ENCODE results near the gene KLF3. TPM values are rescaled to one million over a fixed set of nuclear protein-coding genes. Genes with fewer than 3 reads are reported as not detected.
"Not testable (repeated sequence)": the region's sequence is repeated elsewhere in the genome, so short reads cannot be mapped to it uniquely, and the experiment has no call there.

The KLF3 gene
- polyA plus RNA-seq, 1 donor from 2014 or later: 12.3 TPM

DNA sequence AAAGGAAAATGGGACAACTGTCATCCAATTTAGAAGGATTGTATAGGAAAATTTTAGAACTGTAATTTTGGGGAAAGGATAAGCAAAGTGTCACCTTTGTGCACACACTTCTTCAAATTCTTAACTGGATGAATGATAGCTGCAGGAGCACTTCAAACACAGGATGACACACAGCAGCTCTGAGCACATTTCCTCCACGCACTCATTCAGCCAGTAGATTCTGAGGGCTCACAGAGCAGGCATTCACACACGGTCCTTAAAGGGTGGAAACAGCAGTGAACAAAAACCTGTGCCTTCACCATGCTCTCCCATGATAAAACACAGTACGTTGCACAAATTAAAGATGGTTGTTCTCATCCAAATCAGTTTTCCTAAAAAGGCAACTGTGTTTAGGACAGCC is 38.5 kb upstream of the KLF3 start:
- Histone ChIP-seq H3K4me2 (ENCODE audit: low read length) (no peak overlapping the region), H3K9me3 (ENCODE audit: low read length) (no peaks in the 10 kb centered on the region), H4K20me1 (ENCODE audit: insufficient read depth) (no peaks in the 10 kb centered on the region), H3K27ac (ENCODE audit: low read length) (no peak overlapping the region), H3K4me3 (ENCODE audit: low read length) (no peak overlapping the region), H2AFZ (ENCODE audit: low read depth, low read length) (no peak overlapping the region), H3K27me3 (ENCODE audit: insufficient read depth, low read depth, low read length) (no peaks in the 10 kb centered on the region), H3K9ac (ENCODE audit: low read length) (no peak overlapping the region), H3K79me2 (replicated peaks; ENCODE audit: insufficient read depth, low read length) (no peaks in the 10 kb centered on the region), H3F3A (ENCODE audit: insufficient read depth, low read length, poor library complexity, severe bottlenecking) (no peaks in the 10 kb centered on the region), H3K9me2 (ENCODE audit: insufficient read depth, low read length) (no peaks in the 10 kb centered on the region), H3K36me3 (ENCODE audit: insufficient read depth, low read length) (no peaks in the 10 kb centered on the region)
- no peak for TF ChIP-seq TAF1 (IDR thresholded peaks at IDR 0.05; ENCODE audit: low read depth)
- no peak for TF ChIP-seq SMC3 (conservative IDR thresholded peaks at IDR 0.05; ENCODE audit: poor library complexity)
- TF ChIP-seq MXI1 (conservative IDR thresholded peaks at IDR 0.05; ENCODE audit: poor library complexity, severe bottlenecking): no peak
- TF ChIP-seq POLR2AphosphoS5 (IDR thresholded peaks at IDR 0.05): no peak
- no peak for TF ChIP-seq EZH2 (IDR thresholded peaks at IDR 0.05; ENCODE audit: borderline replicate concordance, insufficient read depth, low read length, poor library complexity, severe bottlenecking)
- TF ChIP-seq, protein P1, sequence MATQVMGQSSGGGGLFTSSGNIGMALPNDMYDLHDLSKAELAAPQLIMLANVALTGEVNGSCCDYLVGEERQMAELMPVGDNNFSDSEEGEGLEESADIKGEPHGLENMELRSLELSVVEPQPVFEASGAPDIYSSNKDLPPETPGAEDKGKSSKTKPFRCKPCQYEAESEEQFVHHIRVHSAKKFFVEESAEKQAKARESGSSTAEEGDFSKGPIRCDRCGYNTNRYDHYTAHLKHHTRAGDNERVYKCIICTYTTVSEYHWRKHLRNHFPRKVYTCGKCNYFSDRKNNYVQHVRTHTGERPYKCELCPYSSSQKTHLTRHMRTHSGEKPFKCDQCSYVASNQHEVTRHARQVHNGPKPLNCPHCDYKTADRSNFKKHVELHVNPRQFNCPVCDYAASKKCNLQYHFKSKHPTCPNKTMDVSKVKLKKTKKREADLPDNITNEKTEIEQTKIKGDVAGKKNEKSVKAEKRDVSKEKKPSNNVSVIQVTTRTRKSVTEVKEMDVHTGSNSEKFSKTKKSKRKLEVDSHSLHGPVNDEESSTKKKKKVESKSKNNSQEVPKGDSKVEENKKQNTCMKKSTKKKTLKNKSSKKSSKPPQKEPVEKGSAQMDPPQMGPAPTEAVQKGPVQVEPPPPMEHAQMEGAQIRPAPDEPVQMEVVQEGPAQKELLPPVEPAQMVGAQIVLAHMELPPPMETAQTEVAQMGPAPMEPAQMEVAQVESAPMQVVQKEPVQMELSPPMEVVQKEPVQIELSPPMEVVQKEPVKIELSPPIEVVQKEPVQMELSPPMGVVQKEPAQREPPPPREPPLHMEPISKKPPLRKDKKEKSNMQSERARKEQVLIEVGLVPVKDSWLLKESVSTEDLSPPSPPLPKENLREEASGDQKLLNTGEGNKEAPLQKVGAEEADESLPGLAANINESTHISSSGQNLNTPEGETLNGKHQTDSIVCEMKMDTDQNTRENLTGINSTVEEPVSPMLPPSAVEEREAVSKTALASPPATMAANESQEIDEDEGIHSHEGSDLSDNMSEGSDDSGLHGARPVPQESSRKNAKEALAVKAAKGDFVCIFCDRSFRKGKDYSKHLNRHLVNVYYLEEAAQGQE (IDR thresholded peaks at IDR 0.05; ENCODE audit: borderline replicate concordance): no peak
- TF ChIP-seq EP300 (conservative IDR thresholded peaks at IDR 0.05; ENCODE audit: poor library complexity, severe bottlenecking): no peak
- no peak for TF ChIP-seq RAD21 (conservative IDR thresholded peaks at IDR 0.05)

DNA sequence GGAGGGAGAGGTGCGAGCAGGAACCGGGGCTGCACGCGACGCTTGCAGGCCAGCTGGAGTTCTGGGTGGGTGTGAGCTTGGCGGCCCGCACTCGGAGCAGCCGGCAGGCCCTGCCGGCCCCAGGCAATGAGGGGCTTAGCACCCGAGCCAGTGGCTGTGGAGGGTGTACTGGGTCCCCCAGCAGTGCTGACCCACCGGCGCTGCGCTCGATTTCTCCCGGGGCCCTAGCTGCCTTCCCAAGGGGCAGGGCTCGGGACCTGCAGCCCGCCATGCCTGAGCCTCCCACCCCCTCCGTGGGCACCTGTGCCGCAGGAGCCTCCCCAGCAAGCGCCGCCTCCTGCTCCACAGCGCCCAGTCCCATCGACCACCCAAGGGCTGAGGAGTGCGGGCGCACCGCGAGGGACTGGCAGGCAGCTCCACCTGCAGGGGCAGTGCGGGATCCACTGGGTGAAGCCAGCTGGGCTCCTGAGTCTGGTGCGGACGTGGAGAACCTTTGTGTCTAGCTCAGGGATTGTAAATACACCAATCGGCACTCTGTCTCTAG is 37.0 kb upstream of the KLF3 start:
- H3K9ac ChIP-seq (ENCODE audit: low read length); H3K9me3 ChIP-seq (ENCODE audit: low read length); H2AFZ ChIP-seq (ENCODE audit: low read depth, low read length); H3K9me2 ChIP-seq (ENCODE audit: insufficient read depth, low read length); H3K36me3 ChIP-seq (ENCODE audit: insufficient read depth, low read length); H3K27me3 ChIP-seq (ENCODE audit: insufficient read depth, low read depth, low read length); H3K27ac ChIP-seq (ENCODE audit: low read length); H4K20me1 ChIP-seq (ENCODE audit: insufficient read depth); H3K4me3 ChIP-seq (ENCODE audit: low read length); H3K79me2 ChIP-seq (replicated peaks; ENCODE audit: insufficient read depth, low read length); H3F3A ChIP-seq (ENCODE audit: insufficient read depth, low read length, poor library complexity, severe bottlenecking); H3K4me2 ChIP-seq (ENCODE audit: low read length): not testable (repeated sequence)

DNA sequence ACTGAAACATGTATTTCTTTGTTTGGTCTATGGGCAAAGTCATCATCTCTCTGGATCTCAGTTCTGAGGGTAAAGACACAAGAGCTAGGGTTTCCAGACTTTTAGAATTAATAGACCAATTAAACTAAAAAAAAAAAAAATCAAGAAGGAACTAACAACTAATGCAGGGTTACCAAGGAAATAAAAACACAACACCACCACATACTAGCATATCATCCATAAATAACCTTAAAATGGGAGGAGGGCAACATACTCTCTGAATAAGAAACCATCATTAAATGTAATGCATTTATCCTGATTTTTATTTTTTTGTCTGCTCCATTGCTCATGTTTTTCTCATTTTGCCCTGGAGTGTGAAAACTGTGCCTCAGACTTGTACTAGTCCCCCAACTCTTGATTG is 33.5 kb upstream of the KLF3 start:
- H3K79me2 ChIP-seq (replicated peaks; ENCODE audit: insufficient read depth, low read length): no peaks in the 10 kb centered on the region
- no peaks in the 10 kb centered on the region for H4K20me1 ChIP-seq (ENCODE audit: insufficient read depth)
- no peak overlapping the region for H3K4me2 ChIP-seq (ENCODE audit: low read length)
- H3K9me3 ChIP-seq (ENCODE audit: low read length): no peaks in the 10 kb centered on the region
- H3K9ac ChIP-seq (ENCODE audit: low read length): no peak overlapping the region
- no peak overlapping the region for H2AFZ ChIP-seq (ENCODE audit: low read depth, low read length)
- no peaks in the 10 kb centered on the region for H3K36me3 ChIP-seq (ENCODE audit: insufficient read depth, low read length)
- H3K9me2 ChIP-seq (ENCODE audit: insufficient read depth, low read length): no peaks in the 10 kb centered on the region
- no peak overlapping the region for H3K4me3 ChIP-seq (ENCODE audit: low read length)
- no peak overlapping the region for H3K27ac ChIP-seq (ENCODE audit: low read length)
- no peaks in the 10 kb centered on the region for H3K27me3 ChIP-seq (ENCODE audit: insufficient read depth, low read depth, low read length)
- TF ChIP-seq SMC3 (conservative IDR thresholded peaks at IDR 0.05; ENCODE audit: poor library complexity): no peak
- H3F3A ChIP-seq (ENCODE audit: insufficient read depth, low read length, poor library complexity, severe bottlenecking): no peaks in the 10 kb centered on the region

All from neural cell (in vitro differentiated cells).